PFSK-1 (cell line): ENCODE data around the gene ANKRD10.

Source experiments
- FOXP2 ChIP-seq: optimal IDR thresholded peaks from 2 replicates; pipeline ENCODE3; 2011; ENCODE audit warnings: borderline replicate concordance, control low read depth, inconsistent platforms; ENCODE audit not compliant: insufficient read depth; ENCODE audit errors: extremely low read length, extremely low read depth
- POLR2AphosphoS5 ChIP-seq: IDR thresholded peaks from 2 replicates; pipeline ENCODE4 v1.6.1; 2012; ENCODE audit warnings: low read depth, mild to moderate bottlenecking, control low read depth, low read length, moderate library complexity
- REST ChIP-seq, 2 experiments: IDR thresholded peaks; 2 replicates each; pipeline versions ENCODE4 v1.6.1 to v1.8.0; 2011 to 2012; ENCODE audit warnings: low read depth in 2 of 2, low read length in 2 of 2, control low read depth in 1 of 2, inconsistent platforms in 1 of 2, mild to moderate bottlenecking in 1 of 2, moderate library complexity in 1 of 2; ENCODE audit not compliant: insufficient read depth in 1 of 2
- SIN3A ChIP-seq: IDR thresholded peaks from 2 replicates; pipeline ENCODE4 v1.6.1; 2012; ENCODE audit warnings: mild to moderate bottlenecking, low read length, moderate library complexity, borderline replicate concordance; ENCODE audit not compliant: insufficient read depth
- TAF1 ChIP-seq: IDR thresholded peaks from 2 replicates; pipeline ENCODE4 v1.6.1; 2012; ENCODE audit warnings: low read length, control low read depth, borderline replicate concordance; ENCODE audit not compliant: insufficient read depth

Gene ANKRD10

GRCh38 chr13:110888390-110888789, 26.5 kb downstream of the ANKRD10 start:
- no peak for TF ChIP-seq TAF1
- TF ChIP-seq FOXP2, result no peak
- no peak for TF ChIP-seq REST (IDR thresholded peaks at IDR 0.05; ENCODE audit: insufficient read depth in 1 of 2, low read depth in 2 of 2, low read length in 2 of 2)
- no peak for TF ChIP-seq POLR2AphosphoS5
- no peak for TF ChIP-seq SIN3A

- TF ChIP-seq TAF1, result no peak
- 0 out of 2 replicates have a peak, but pooled peaks have one; percentile 15 for TF ChIP-seq POLR2AphosphoS5
- TF ChIP-seq REST (IDR thresholded peaks at IDR 0.05; ENCODE audit: insufficient read depth in 1 of 2, low read depth in 2 of 2, low read length in 2 of 2), result no peak
- no peak for TF ChIP-seq FOXP2
- no peak for TF ChIP-seq SIN3A
Measured at GRCh38 chr13:110887597-110888333, 27.1 kb downstream of the ANKRD10 start.

- TF ChIP-seq TAF1 (no peak), POLR2AphosphoS5 (no peak), REST (IDR thresholded peaks at IDR 0.05; ENCODE audit: insufficient read depth in 1 of 2, low read depth in 2 of 2, low read length in 2 of 2) (no peak), SIN3A (no peak), FOXP2 (no peak)
Measured at GRCh38 chr13:110886870-110887596, 27.8 kb downstream of the ANKRD10 start.

- TF ChIP-seq FOXP2, result no peak
- TF ChIP-seq SIN3A, result no peak
- no peak for TF ChIP-seq REST (IDR thresholded peaks at IDR 0.05; ENCODE audit: insufficient read depth in 1 of 2, low read depth in 2 of 2, low read length in 2 of 2)
- no peak for TF ChIP-seq TAF1
- no peak for TF ChIP-seq POLR2AphosphoS5
Measured at GRCh38 chr13:110885966-110886869, 28.7 kb downstream of the ANKRD10 start.
